ENCODE data around the gene NAA50. TPM values are rescaled to one million over a fixed set of nuclear protein-coding genes. Genes with fewer than 3 reads are reported as not detected.

NAA50 gene
- total RNA-seq, 1 experiment from 2014 or later = 208 TPM

DNA sequence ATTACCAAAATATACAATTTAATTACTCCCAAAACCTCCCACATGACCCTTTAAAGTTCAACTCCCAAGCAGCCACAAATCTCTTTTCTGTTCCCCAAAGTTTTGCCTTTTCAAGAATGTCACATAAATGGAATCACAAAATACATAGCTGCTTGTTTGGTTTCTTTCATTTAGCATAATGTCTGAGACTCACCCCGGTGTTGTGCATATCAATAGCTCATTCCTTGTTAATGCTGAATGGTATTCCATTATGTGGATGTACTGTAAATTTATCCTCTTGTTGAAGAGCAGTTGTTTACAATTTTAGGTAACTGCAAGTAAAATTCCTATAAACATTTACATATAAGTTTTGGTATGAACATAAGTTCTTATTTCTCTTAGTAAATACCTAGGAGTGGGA, 15.5 kb downstream of the NAA50 start:
- no TSS peak for BruUV-seq (replicated peaks)
- in situ Hi-C loops (cut with HindIII; ENCODE audit: low pct_unique_long_range_greater_than_20kb, low sequenced_read_pairs) (no loop called here), intact Hi-C loops (cut with micrococcal nuclease; ENCODE audit: unreplicated experiment) (no loop called here)
- H3K36me3 ChIP-seq (ENCODE audit: control insufficient read depth, insufficient read depth, low read length) = peaks cover 2% of the 10 kb centered on the region; the same call in 1 of the 2 replicates
- ATAC-seq (no peak), DNase-seq (ENCODE audit: low read depth, low spot score) (no peak)
- TF ChIP-seq, protein P1, sequence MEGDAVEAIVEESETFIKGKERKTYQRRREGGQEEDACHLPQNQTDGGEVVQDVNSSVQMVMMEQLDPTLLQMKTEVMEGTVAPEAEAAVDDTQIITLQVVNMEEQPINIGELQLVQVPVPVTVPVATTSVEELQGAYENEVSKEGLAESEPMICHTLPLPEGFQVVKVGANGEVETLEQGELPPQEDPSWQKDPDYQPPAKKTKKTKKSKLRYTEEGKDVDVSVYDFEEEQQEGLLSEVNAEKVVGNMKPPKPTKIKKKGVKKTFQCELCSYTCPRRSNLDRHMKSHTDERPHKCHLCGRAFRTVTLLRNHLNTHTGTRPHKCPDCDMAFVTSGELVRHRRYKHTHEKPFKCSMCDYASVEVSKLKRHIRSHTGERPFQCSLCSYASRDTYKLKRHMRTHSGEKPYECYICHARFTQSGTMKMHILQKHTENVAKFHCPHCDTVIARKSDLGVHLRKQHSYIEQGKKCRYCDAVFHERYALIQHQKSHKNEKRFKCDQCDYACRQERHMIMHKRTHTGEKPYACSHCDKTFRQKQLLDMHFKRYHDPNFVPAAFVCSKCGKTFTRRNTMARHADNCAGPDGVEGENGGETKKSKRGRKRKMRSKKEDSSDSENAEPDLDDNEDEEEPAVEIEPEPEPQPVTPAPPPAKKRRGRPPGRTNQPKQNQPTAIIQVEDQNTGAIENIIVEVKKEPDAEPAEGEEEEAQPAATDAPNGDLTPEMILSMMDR (IDR thresholded peaks at IDR 0.05) = no peak
- TF ChIP-seq, protein P2, sequence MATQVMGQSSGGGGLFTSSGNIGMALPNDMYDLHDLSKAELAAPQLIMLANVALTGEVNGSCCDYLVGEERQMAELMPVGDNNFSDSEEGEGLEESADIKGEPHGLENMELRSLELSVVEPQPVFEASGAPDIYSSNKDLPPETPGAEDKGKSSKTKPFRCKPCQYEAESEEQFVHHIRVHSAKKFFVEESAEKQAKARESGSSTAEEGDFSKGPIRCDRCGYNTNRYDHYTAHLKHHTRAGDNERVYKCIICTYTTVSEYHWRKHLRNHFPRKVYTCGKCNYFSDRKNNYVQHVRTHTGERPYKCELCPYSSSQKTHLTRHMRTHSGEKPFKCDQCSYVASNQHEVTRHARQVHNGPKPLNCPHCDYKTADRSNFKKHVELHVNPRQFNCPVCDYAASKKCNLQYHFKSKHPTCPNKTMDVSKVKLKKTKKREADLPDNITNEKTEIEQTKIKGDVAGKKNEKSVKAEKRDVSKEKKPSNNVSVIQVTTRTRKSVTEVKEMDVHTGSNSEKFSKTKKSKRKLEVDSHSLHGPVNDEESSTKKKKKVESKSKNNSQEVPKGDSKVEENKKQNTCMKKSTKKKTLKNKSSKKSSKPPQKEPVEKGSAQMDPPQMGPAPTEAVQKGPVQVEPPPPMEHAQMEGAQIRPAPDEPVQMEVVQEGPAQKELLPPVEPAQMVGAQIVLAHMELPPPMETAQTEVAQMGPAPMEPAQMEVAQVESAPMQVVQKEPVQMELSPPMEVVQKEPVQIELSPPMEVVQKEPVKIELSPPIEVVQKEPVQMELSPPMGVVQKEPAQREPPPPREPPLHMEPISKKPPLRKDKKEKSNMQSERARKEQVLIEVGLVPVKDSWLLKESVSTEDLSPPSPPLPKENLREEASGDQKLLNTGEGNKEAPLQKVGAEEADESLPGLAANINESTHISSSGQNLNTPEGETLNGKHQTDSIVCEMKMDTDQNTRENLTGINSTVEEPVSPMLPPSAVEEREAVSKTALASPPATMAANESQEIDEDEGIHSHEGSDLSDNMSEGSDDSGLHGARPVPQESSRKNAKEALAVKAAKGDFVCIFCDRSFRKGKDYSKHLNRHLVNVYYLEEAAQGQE (IDR thresholded peaks at IDR 0.05; ENCODE audit: insufficient read depth in 1 of 2, low read depth in 2 of 2, low read length in 1 of 2) = no peak
- TF ChIP-seq POLR2AphosphoS5 (IDR thresholded peaks at IDR 0.05; ENCODE audit: low read depth, low read length) = no peak
- TF ChIP-seq SIN3A (IDR thresholded peaks at IDR 0.05; ENCODE audit: borderline replicate concordance, insufficient read depth, low read depth, low read length) = no peak
- no peak for TF ChIP-seq TCF7L2 (IDR thresholded peaks at IDR 0.05; ENCODE audit: low read depth, low read length)
- H3K4me3 ChIP-seq (ENCODE audit: low read depth in 2 of 2, low read length in 2 of 2) = no peak overlapping the region
- H3K27me3 ChIP-seq (ENCODE audit: control insufficient read depth, insufficient read depth, low read length) = no peaks in the 10 kb centered on the region
- ChIA-PET POLR2A (interaction anchor here (0.5 kb wide), 1 partner anchor 86 kb away, joined by 7 read pairs; no protein-coding TSS in a partner anchor), CTCF (no interaction called here)
- H3K4me1 ChIP-seq (ENCODE audit: control insufficient read depth, insufficient read depth, low read length) = peaks cover 2% of the 10 kb centered on the region; the same call in 1 of the 2 replicates
- no peak overlapping the region for H3K27ac ChIP-seq (ENCODE audit: low read length)
- H3K9me3 ChIP-seq (ENCODE audit: control insufficient read depth, insufficient read depth, low read depth, low read length) = no peaks in the 10 kb centered on the region

DNA sequence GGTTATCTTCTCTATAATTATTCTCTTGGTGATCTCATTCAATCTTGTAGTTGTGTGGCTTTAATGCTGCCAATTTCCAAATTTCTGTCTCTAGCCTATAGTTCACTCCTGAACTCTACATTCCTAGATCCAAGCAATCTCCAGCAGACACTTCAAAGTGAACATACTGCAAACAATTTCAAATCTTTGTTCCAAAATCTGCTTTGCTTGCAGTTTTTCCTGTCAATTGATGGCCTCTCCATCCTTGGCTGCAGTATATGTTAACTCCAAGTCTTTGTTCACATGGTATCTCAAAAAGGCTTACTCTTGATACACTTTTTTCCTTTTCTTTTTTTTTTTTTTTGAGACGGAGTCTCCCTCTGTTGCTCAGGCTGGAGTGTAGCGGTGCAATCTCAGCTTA, 17.4 kb downstream of the NAA50 start:
- ChIA-PET POLR2A (no interaction called here), CTCF (no interaction called here)
- no peaks in the 10 kb centered on the region for H3K9me3 ChIP-seq (ENCODE audit: control insufficient read depth, insufficient read depth, low read depth, low read length)
- H3K36me3 ChIP-seq (ENCODE audit: control insufficient read depth, insufficient read depth, low read length) = peaks cover 2% of the 10 kb centered on the region; the same call in 1 of the 2 replicates
- H3K4me3 ChIP-seq (ENCODE audit: low read depth in 2 of 2, low read length in 2 of 2) = no peak overlapping the region
- no peak for TF ChIP-seq TCF7L2 (IDR thresholded peaks at IDR 0.05; ENCODE audit: low read depth, low read length)
- TF ChIP-seq, protein P1 (IDR thresholded peaks at IDR 0.05) = 0 out of 2 replicates have a peak, but pooled peaks have one; percentile 4
- no peaks in the 10 kb centered on the region for H3K27me3 ChIP-seq (ENCODE audit: control insufficient read depth, insufficient read depth, low read length)
- no peaks in the 10 kb centered on the region for H3K4me1 ChIP-seq (ENCODE audit: control insufficient read depth, insufficient read depth, low read length)
- ATAC-seq = no peak
- in situ Hi-C loops (cut with HindIII; ENCODE audit: low pct_unique_long_range_greater_than_20kb, low sequenced_read_pairs) = no loop called here
- no peak for DNase-seq (ENCODE audit: low read depth, low spot score)
- intact Hi-C loops (cut with micrococcal nuclease; ENCODE audit: unreplicated experiment) = no loop called here
- no peak overlapping the region for H3K27ac ChIP-seq (ENCODE audit: low read length)
- BruUV-seq (replicated peaks) = no TSS peak

Data from Panc1 (cell line).